Uterus (tissue), 2 donors: Measurements from ENCODE around the gene ZCCHC14.

ENCODE experiments used
- POLR2A ChIP-seq, 2 donors: fragments of 450-650 bp; IDR thresholded peaks; one replicate each; pipeline ENCODE4 v1.6.1; 2016; ENCODE audit warnings: antibody characterized with exemption in 2 of 2, mild to moderate bottlenecking in 1 of 2, moderate library complexity in 1 of 2
- TF ChIP-seq, protein P1 (sequence below), 4 experiments: fragments of 200-600 bp in 2 of 4; fragments of 450-650 bp in 2 of 4; sonication (generic) in 2 of 4; IDR thresholded peaks; one replicate each; pipeline ENCODE4 v1.5.1; 2016 to 2019; ENCODE audit warnings: antibody characterized with exemption in 4 of 4, mild to moderate bottlenecking in 2 of 4, moderate library complexity in 1 of 4

DNA sequence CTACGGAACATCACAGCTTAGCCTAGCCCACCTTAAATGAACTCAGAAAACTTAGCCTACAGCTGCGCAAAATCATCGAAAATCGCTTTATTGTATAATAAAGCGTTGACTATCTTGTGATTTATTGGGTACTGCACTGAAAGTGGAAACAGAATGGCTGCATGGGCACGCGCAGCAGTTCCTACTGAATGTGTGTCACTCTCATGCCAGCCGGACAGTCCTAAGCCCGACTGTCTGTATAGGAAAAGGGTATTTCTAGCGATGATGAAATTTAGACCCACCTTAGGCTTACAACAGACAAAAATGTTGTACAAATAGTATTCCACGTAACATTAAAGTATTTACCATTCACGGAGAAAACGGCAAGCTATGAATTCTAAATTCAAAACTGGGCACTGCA is 118.5 kb downstream of the ZCCHC14 start:
- TF ChIP-seq, protein P1, sequence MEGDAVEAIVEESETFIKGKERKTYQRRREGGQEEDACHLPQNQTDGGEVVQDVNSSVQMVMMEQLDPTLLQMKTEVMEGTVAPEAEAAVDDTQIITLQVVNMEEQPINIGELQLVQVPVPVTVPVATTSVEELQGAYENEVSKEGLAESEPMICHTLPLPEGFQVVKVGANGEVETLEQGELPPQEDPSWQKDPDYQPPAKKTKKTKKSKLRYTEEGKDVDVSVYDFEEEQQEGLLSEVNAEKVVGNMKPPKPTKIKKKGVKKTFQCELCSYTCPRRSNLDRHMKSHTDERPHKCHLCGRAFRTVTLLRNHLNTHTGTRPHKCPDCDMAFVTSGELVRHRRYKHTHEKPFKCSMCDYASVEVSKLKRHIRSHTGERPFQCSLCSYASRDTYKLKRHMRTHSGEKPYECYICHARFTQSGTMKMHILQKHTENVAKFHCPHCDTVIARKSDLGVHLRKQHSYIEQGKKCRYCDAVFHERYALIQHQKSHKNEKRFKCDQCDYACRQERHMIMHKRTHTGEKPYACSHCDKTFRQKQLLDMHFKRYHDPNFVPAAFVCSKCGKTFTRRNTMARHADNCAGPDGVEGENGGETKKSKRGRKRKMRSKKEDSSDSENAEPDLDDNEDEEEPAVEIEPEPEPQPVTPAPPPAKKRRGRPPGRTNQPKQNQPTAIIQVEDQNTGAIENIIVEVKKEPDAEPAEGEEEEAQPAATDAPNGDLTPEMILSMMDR (IDR thresholded peaks at IDR 0.05), result no peak
- no peak for TF ChIP-seq POLR2A (IDR thresholded peaks at IDR 0.05)
